Motor neuron (in vitro differentiated cells): ENCODE measurements around the gene GLYATL3. TPM values are rescaled to one million over a fixed set of nuclear protein-coding genes. Genes with fewer than 3 reads are reported as not detected.
A peak's percentile ranks its signal among the peaks of the same experiment; 100 is the strongest.
"Not testable (repeated sequence)": the region's sequence is repeated elsewhere in the genome, so short reads cannot be mapped to it uniquely, and the experiment has no call there.

Experiments
- ATAC-seq, 8 experiments: fragments of 200-7000 bp; cut with Tn5 transposase; replicated peaks in 6 of 8; 2 replicates each; pipeline ENCODE4 v1.8.0; 2021; ENCODE audit warnings: mild to moderate bottlenecking in 8 of 8, moderate library complexity in 8 of 8
- H3K27ac ChIP-seq, 2 donors: fragments of 250-450 bp; sonication (Bioruptor Pico); 2 replicates each; pipeline ENCODE4 v1.9.0; 2021; ENCODE audit warnings: antibody characterized with exemption in 2 of 2, mild to moderate bottlenecking in 2 of 2, moderate library complexity in 1 of 2
- H3K4me1 ChIP-seq, 2 donors: fragments of 250-450 bp; sonication (Bioruptor Pico); replicated peaks in 1 of 2; 2 replicates each; pipeline ENCODE4 v1.6.1; 2021; ENCODE audit warnings: antibody characterized with exemption in 2 of 2, mild to moderate bottlenecking in 2 of 2, moderate library complexity in 1 of 2
- H3K4me3 ChIP-seq, 5 donors: fragments of 250-450 bp; sonication (Bioruptor Pico); 2 replicates each; pipeline ENCODE4 v1.9.0; 2021; ENCODE audit warnings: antibody characterized with exemption in 5 of 5, mild to moderate bottlenecking in 5 of 5, moderate library complexity in 4 of 5
- WGBS, 10 experiments: fragments of 450-650 bp; shearing (Covaris generic); methylation state at CpG; one replicate each; pipeline ENCODE4 v1.0.0; 2022; 5-methylcytosine and 5-hydroxymethylcytosine counted together
- in situ Hi-C, 9 experiments: fragments of 400-800 bp; cut with MboI; loops; one replicate each; pipeline ENCODE4 v1.15.0; 2021; ENCODE audit warnings: low sequenced_read_pairs in 9 of 9, low pct_unique_long_range_greater_than_20kb in 2 of 9; ENCODE audit not compliant: unreplicated experiment in 9 of 9
- total RNA-seq, 8 experiments: library from RNA; unstranded; fragments of 300-600 nt; gene quantifications; 2 replicates each; pipeline versions ENCODE4 v1.2.3 to v1.2.4, GENCODE V29; 2022

The GLYATL3 gene
- total RNA-seq, 8 experiments from 2014 or later = not detected

DNA sequence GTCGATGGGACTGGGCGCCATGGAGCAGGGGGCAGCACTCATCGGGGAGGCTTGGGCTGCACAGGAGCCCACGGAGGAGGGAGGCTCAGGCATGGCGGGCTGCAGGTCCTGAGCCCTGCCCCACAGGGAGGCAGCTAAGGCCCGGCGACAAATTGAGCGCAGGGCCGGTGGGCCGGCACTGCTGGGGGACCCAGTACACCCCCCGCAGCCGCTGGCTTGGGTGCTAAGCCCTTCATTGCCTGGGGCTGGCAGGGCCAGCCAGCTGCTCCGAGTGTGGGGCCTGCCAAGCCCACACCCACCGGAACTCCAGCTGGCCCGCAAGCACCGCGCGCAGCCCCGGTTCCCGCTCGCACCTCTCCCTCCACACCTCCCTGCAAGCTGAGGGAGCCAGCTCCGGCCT is 17.9 kb upstream of the GLYATL3 start:
- H3K4me3 ChIP-seq, H3K4me1 ChIP-seq, H3K27ac ChIP-seq, ATAC-seq, in situ Hi-C loops: not testable (repeated sequence)
- WGBS, 10 experiments = 100% methylated on average over 3 of the region's 22 CpGs; no CpG with 5 or more reads in 9 of the 10 experiments

DNA sequence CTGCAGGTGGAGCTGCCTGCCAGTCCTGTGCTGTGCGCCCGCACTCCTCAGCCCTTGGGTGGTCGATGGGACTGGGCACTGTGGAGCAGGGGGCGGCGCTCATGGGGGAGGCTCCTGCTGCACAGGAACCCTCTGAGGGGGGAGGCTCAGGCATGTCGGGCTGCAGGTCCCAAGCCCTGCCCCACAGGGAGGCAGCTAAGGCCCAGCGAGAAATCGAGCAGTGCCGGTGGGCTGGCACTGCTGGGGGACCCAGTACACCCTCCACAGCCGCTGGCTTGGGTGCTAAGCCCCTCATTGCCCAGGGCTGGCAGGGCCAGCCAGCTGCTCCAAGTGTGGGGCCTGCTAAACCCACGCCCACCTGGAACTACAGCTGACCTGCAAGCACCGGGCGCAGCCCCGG is 16.3 kb upstream of the GLYATL3 start:
- ATAC-seq, H3K4me3 ChIP-seq, H3K4me1 ChIP-seq, in situ Hi-C loops, H3K27ac ChIP-seq: not testable (repeated sequence)
- no CpG with 5 or more reads among the region's 14 CpGs for WGBS, 10 experiments

DNA sequence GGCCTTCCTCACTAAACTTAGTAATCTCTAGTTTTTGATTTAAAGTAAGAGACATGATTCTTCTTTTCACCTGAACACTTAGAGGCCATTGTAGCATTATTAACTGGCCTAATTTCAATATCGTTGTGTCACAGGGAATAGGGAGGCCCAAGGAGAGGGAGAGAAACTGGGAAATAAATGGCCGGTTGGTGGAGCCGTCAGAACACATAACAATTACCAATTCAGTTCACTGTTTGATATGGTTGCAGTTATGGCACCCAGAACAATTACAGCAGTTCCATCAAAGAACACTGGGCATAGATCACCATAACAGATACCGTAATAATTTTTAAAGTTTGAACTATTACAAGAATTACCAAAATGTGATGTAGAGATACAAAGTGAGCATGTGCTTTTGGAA is 9.1 kb upstream of the GLYATL3 start:
- 78 to 100% (median 98%) methylated on average over 1 to 4 of the region's 4 CpGs; no CpG with 5 or more reads in 1 of the 10 experiments for WGBS, 10 experiments
- Histone ChIP-seq H3K4me1 (no peaks in the 10 kb centered on the region), H3K27ac (no peak overlapping the region), H3K4me3 (no peak overlapping the region)
- in situ Hi-C loops = no loop called here
- ATAC-seq = no peak

DNA sequence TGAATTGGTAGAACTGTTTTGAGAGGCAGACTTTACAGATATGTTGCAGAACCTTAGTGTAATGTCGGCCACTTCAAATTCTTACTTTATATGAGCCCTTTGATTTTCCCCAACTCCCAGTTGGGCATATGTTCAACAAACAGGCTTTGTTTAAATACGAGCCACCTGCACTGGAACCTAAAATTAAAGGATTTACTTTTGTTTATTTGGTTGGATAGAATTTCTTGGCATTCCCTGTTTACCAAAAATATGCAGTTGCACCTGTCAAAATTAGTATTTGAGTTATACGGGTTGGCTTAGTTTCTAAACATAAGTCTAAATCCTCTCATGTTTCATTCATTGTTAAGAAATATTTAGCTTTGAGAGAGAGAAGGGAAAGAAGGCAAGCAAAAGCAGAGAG is 2.4 kb upstream of the GLYATL3 start:
- Histone ChIP-seq H3K27ac (no peak overlapping the region), H3K4me3 (no peak overlapping the region), H3K4me1 (no peaks in the 10 kb centered on the region)
- no peak for ATAC-seq
- WGBS, 10 experiments = 78 to 100% (median 90%) methylated on average over 1 to 3 of the region's 3 CpGs; no CpG with 5 or more reads in 1 of the 10 experiments
- in situ Hi-C loops = no loop called here

DNA sequence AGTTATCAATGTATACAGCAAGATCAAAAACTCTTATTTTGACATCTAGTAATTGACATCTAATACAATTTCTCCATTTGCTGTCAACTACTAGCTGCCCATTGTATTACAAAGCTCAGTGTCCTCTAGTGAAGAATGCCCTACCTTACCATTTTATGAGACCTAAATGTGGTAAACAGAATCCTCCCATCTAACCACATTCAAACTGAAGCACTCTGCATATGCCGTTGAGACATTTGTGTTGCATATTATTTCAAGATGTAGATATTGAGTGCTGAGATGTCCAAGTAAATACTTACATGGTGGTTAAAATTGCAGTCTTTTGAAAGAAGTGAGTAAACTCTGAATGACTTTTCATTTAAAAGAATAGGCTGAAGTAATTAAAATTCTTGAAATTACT is 597 bp upstream of the GLYATL3 start:
- Histone ChIP-seq H3K27ac (no peak overlapping the region), H3K4me3 (no peak overlapping the region), H3K4me1 (no peaks in the 10 kb centered on the region)
- ATAC-seq = peak in 3 of 8 experiments; percentile 96 to 99 (median 98)
- in situ Hi-C loops = no loop called here
- 0 to 100% (median 60%) methylated on average over 1 of the region's 1 CpG; no CpG with 5 or more reads in 1 of the 10 experiments for WGBS, 10 experiments

DNA sequence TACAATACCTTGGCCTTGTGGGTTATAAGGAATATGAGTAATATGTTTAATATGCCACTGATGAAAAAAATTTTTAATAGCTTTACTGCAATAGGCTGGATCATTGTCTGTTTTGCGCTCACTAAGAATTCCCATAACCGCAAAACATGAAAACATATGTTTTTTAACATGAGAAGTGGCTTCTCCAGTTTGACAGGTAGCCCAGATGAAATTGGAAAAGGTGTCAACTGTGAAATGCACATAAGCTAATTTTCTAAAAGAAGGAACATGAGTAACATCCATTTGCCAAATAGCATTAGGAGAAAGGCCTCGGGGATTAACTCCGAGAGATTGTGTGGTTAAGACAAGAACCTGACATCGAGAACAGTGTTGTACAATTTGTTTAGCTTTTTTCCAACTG is 4.9 kb downstream of the GLYATL3 start:
- Histone ChIP-seq H3K4me1 (no peaks in the 10 kb centered on the region), H3K27ac (no peak overlapping the region), H3K4me3 (no peak overlapping the region)
- in situ Hi-C loops = loop anchor here in 1 of 9 experiments (25.0 kb wide), 2 partner anchors 92 to 333 kb away; no protein-coding TSS in a partner anchor
- ATAC-seq = no peak
- 50 to 100% (median 98%) methylated on average over 1 to 5 of the region's 5 CpGs for WGBS, 10 experiments

DNA sequence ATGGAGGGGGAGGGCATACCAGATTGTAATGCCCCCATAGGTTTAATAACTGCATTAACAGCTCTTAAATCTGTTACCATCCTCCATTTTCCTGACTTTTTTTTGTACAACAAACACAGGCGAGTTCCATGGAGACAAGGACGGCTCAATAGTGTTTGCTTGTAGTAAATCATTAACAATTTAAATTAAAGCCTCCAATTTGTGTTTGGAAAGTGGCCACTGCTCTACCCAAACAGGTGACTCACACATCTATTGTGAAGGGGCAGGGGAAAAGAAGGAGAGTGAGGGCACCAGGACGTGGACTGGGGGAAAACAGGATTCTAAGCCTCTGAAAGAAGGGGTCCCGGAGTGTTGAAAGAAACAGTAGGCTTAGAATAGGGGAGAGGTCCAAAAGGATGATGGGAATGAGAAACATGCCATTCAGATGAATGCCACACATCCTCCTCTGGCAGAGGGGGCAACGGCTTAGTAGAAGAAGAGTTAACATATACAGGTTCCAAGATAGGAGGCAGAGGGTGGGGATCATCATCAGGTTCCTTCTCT is 6.9 kb downstream of the GLYATL3 start:
- Histone ChIP-seq H3K27ac (no peak overlapping the region), H3K4me3 (no peak overlapping the region), H3K4me1 (no peaks in the 10 kb centered on the region)
- in situ Hi-C loops = loop anchor here in 1 of 9 experiments (25.0 kb wide), 2 partner anchors 94 to 331 kb away; no protein-coding TSS in a partner anchor
- 25 to 80% (median 60%) methylated on average over 1 to 5 of the region's 5 CpGs; no CpG with 5 or more reads in 2 of the 10 experiments for WGBS, 10 experiments
- ATAC-seq = no peak

DNA sequence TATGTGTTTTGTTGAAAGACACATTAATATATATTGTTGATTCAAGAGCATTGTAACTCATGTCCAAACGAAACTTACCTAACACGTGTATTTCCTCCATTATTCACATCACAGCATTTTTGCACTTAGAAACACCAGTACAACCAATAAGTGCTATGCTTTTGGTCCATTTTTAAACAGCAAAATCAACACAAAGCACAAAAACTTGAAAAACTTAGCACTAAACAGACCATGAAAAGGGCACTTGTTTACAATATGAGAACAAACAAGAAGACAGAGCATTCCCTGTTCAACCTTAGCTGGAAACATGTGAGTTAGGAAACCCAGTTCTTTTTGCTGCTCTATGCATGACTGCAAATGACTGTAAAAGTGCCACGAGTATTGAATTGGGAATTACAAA is 9.6 kb downstream of the GLYATL3 start:
- no peaks in the 10 kb centered on the region for H3K4me1 ChIP-seq
- in situ Hi-C loops = loop anchor here in 1 of 9 experiments (25.0 kb wide), 2 partner anchors 97 to 328 kb away; no protein-coding TSS in a partner anchor
- no peak for ATAC-seq
- no peak overlapping the region for H3K4me3 ChIP-seq
- WGBS, 10 experiments = 20 to 100% (median 81%) methylated on average over 1 to 3 of the region's 3 CpGs
- no peak overlapping the region for H3K27ac ChIP-seq

DNA sequence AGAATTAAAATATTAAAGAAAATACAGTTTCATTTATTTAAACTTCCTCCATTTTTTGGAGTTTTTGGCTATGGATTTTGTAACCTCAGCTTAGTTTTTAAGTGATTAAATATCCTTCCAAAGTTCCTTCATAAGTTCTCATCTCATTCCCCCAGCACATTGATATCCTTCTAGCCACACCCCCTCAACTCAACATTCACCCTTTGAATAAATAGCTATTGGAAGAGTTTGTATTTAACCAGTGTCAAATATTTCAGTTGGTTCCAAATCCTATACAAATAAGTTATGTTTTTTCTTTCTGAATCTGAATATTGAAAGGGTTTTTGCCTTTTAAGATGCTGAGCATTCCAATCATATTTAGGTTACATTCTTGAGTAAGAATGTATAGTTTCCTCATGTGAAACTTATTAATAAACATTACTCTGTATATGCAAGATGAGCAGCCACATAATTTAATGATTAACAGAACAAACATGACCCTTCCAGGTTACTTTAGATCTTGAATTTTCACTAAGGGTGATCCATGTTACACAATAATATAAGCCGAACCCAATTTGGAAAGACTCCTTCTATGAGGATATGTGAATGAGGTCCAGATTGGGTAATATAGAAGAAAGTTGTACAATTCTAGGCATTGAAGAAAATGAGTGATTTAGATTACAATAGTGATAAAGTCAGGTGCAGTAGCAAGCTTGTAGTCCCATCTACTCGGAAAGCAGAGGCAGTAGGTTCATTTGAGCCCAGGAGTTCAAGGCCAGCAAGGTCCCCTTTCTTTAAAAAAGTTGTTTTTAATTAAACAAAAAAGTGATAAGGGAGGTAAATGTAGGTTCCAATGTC is 13.6 kb downstream of the GLYATL3 start:
- Histone ChIP-seq H3K4me3 (no peak overlapping the region), H3K27ac (no peak overlapping the region), H3K4me1 (no peaks in the 10 kb centered on the region)
- in situ Hi-C loops = loop anchor here in 1 of 9 experiments (25.0 kb wide), 2 partner anchors 101 to 324 kb away; no protein-coding TSS in a partner anchor
- WGBS, 10 experiments = 7 to 100% (median 91%) methylated on average over 1 to 2 of the region's 2 CpGs
- peak in 1 of 8 experiments; percentile 61 for ATAC-seq

DNA sequence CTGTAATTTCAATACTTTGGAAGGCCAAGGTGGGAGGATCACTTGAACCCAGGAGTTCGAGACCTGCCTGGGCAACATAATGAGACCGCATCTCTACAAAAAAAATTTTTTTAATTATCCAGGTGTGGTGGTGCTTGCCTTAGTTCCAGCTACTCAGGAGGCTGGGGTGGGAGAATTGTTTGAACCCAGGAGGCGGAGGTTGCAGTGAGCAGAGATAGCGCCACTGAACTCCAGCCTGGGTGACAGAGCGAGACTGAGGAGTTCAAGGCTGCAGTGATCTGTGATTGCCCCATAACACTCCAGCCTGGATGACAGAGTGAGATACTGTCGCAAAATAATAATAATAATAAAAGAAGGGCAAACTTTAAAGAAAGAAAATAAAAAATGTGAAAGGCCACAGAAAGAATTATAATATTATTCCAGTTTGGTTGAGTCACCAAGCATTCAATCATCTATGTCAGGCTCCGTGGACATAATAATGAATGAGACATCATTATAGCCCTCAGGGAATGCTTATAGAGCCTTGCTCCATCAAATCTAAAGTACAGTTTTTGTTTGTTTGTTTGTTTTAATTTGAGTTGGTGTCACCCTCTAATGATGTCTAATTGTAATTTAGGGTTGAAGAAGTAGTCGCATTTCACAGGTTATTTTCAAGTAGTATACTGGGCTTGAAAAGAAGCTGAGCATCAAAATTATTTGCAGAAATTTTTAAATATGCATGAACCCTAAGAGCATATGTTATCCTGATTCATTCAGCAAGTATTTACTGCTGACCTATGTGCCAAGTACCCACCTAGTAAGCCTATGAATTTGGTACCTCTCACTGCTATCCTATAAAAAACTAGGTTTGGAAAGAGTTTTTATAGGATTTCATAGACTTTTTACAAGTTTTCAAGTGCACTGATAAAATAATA is 15.1 kb downstream of the GLYATL3 start:
- Histone ChIP-seq H3K4me1 (no peaks in the 10 kb centered on the region), H3K4me3 (no peak overlapping the region), H3K27ac (no peak overlapping the region)
- in situ Hi-C loops = loop anchor here in 1 of 9 experiments (25.0 kb wide), 2 partner anchors 103 to 322 kb away; no protein-coding TSS in a partner anchor
- 74 to 92% (median 77%) methylated on average over 1 to 7 of the region's 8 CpGs for WGBS, 10 experiments
- ATAC-seq = peak in 2 of 8 experiments; percentile 29

DNA sequence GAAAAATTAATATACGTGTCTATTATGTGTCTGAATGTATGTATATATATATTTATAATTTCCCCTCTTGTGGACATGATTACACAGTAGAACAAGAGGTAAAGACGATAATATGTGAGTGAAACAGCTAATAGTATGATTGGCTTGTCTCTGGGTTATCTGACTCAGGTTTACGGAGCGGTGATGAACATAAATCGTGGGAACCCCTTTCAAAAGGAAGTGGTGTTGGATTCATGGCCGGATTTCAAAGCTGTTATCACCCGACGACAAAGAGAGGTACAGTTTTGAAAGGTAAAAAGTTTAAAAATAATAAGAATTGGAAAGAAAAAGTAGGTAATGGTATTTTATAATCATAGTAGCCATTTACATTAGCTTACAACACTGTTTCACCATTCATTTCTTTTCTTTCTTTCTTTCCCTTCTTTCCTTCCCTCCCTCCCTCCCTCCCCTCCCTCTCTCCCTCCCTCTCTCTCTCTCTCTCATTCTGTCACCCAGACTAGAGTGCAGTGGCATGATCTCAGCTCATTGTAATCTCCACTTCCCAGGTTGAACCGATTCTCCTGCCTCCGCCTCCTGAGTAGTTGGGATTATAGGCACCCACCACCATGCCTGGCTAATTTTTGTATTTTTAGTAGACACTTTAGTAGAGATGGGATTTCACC is 15.9 kb downstream of the GLYATL3 start:
- Histone ChIP-seq H3K4me1 (no peaks in the 10 kb centered on the region), H3K27ac (no peak overlapping the region), H3K4me3 (no peak overlapping the region)
- ATAC-seq = no peak
- in situ Hi-C loops = loop anchor here in 1 of 9 experiments (25.0 kb wide), 2 partner anchors 103 to 322 kb away; no protein-coding TSS in a partner anchor
- 49 to 94% (median 84%) methylated on average over 5 to 9 of the region's 10 CpGs for WGBS, 10 experiments

DNA sequence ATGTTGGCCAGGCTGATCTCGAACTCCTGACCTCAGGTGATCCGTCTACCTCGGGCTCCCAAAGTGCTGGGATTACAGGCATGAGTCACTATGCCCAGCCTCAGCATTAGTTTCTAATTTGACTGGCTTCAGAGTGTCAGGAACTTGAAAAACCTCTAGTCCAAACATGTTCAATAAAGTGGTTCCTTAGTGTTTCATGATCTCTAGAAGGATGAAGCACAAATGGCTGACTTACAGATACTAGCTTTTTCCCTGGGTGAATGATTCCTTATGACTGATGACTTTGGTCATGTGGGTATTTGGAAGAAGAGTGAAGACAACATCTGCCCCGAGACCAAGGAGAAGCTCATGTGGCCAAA is 16.4 kb downstream of the GLYATL3 start:
- in situ Hi-C loops = loop anchor here in 1 of 9 experiments (25.0 kb wide), 2 partner anchors 104 to 321 kb away; no protein-coding TSS in a partner anchor
- no peak overlapping the region for H3K4me3 ChIP-seq
- no peak overlapping the region for H3K27ac ChIP-seq
- WGBS, 10 experiments = 0 to 100% (median 80%) methylated on average over 1 to 3 of the region's 4 CpGs; no CpG with 5 or more reads in 5 of the 10 experiments
- no peaks in the 10 kb centered on the region for H3K4me1 ChIP-seq
- ATAC-seq = no peak
